GM12878 (cell line): ENCODE data around the gene MROH2A. TPM values are rescaled to one million over a fixed set of nuclear protein-coding genes. Genes with fewer than 3 reads are reported as not detected.

Source experiments
- ATAC-seq: fragments of 200-7000 bp; cut with Tn5 transposase; 3 replicates; pipeline ENCODE4 v1.9.1; 2020; ENCODE audit warnings: mild to moderate bottlenecking, moderate library complexity
- BruUV-seq: library from RNA; stranded (reverse); fragments of 400-500 nt; replicated peaks from 2 replicates; lab custom pipeline; 2021; lab: Mats Ljungman, UMichigan
- CTCF ChIA-PET: fragments of 300-600 bp; sonication (Branson Sonifier 250); formaldehyde crosslinking; extraction: SDS; loops from one replicate; lab custom pipeline; 2021; ENCODE audit warnings: inconsistent platforms; lab: Yijun Ruan, JAX
- POLR2A ChIA-PET: fragments of 350-600 bp; formaldehyde crosslinking; extraction: SDS; loops from one replicate; lab custom pipeline; 2021; ENCODE audit warnings: inconsistent platforms; lab: Charles Lee
- RAD21 ChIA-PET: fragments of 300-600 bp; sonication (Branson Sonifier 250); formaldehyde crosslinking; loops from one replicate; lab custom pipeline; 2023; ENCODE audit warnings: antibody characterized with exemption; ENCODE audit not compliant: unreplicated experiment; lab: Charles Lee
- SMC1A ChIA-PET: fragments of 300-600 bp; sonication (Branson Sonifier 250); formaldehyde crosslinking; loops from one replicate; lab custom pipeline; 2023; ENCODE audit not compliant: unreplicated experiment, uncharacterized antibody; lab: Charles Lee
- DNase-seq: peaks from one replicate; pipeline ENCODE4 v3.0.0-alpha.2; 2011; ENCODE audit warnings: low read depth, low spot score
- FAIRE-seq: peaks from 3 replicates; lab custom pipeline; 2011; peaks lifted over from hg19 to GRCh38; lab: Jason Lieb, UNC
- H2AFZ ChIP-seq: 2 replicates; pipeline ENCODE4 v1.6.0; 2011; ENCODE audit warnings: low read depth, low read length, control low read depth; ENCODE audit not compliant: control insufficient read depth
- H3K27ac ChIP-seq: 2 replicates; pipeline ENCODE4 v1.5.1; 2011; ENCODE audit warnings: control low read depth; ENCODE audit not compliant: control insufficient read depth, insufficient read depth
- H3K27me3 ChIP-seq, 2 experiments: replicated peaks in 1 of 2; 2 replicates each; pipeline versions ENCODE4 v1.6.0 to v1.6.1; 2011; ENCODE audit warnings: low read length in 1 of 2; ENCODE audit not compliant: control insufficient read depth in 2 of 2, insufficient read depth in 2 of 2
- H3K36me3 ChIP-seq, 2 experiments: 2 replicates each; pipeline ENCODE4 v1.5.1; 2011; ENCODE audit warnings: low read length in 1 of 2; ENCODE audit not compliant: control insufficient read depth in 2 of 2, insufficient read depth in 2 of 2
- H3K4me1 ChIP-seq: 2 replicates; pipeline ENCODE4 v1.6.1; 2011; ENCODE audit warnings: mild to moderate bottlenecking, low read length, moderate library complexity, mixed read lengths; ENCODE audit not compliant: control insufficient read depth, insufficient read depth
- H3K4me2 ChIP-seq: 2 replicates; pipeline ENCODE4 v1.6.0; 2011; ENCODE audit warnings: control low read depth; ENCODE audit not compliant: control insufficient read depth, insufficient read depth
- H3K4me3 ChIP-seq: fragments of 200-600 bp; sonication (generic); 2 replicates; pipeline ENCODE4 v1.5.1; 2016
- H3K79me2 ChIP-seq: 2 replicates; pipeline ENCODE4 v1.6.0; 2011; ENCODE audit warnings: low read length; ENCODE audit not compliant: control insufficient read depth, insufficient read depth
- H3K9ac ChIP-seq: 2 replicates; pipeline ENCODE4 v1.8.0; 2011; ENCODE audit warnings: low read length, control low read depth, mixed read lengths; ENCODE audit not compliant: control insufficient read depth, insufficient read depth
- H3K9me3 ChIP-seq: replicated peaks from 3 replicates; pipeline ENCODE4 v1.5.1; 2011; ENCODE audit warnings: mild to moderate bottlenecking, low read length; ENCODE audit not compliant: control insufficient read depth, insufficient read depth
- H4K20me1 ChIP-seq: 2 replicates; pipeline ENCODE4 v1.6.0; 2011; ENCODE audit not compliant: control insufficient read depth, insufficient read depth
- CHD4 ChIP-seq: fragments of 200-600 bp; sonication (generic); IDR thresholded peaks from 2 replicates; pipeline ENCODE4 v1.6.1; 2016; ENCODE audit warnings: mild to moderate bottlenecking
- CTCF ChIP-seq, 3 experiments: IDR thresholded peaks in 2 of 3; conservative IDR thresholded peaks in 1 of 3; 2 replicates each; pipeline ENCODE4 v1.5.1; 2011; ENCODE audit warnings: low read depth in 3 of 3, low read length in 3 of 3, mild to moderate bottlenecking in 3 of 3, control low read depth in 2 of 3, moderate library complexity in 2 of 3, inconsistent platforms in 1 of 3, mixed read lengths in 1 of 3; ENCODE audit not compliant: control insufficient read depth in 2 of 3, insufficient read depth in 1 of 3; ENCODE audit errors: extremely low read depth in 1 of 3
- MTA3 ChIP-seq: IDR thresholded peaks from 2 replicates; pipeline ENCODE4 v1.6.1; 2012; ENCODE audit warnings: low read length, inconsistent platforms, borderline replicate concordance
- RAD21 ChIP-seq: IDR thresholded peaks from 2 replicates; pipeline ENCODE4 v1.6.1; 2011; ENCODE audit warnings: mild to moderate bottlenecking, low read depth, low read length, moderate library complexity; ENCODE audit not compliant: insufficient read depth
- WGBS: methylation state at CpG from one replicate; pipeline ENCODE4 v1.1.6; 2016; ENCODE audit warnings: low lambda C conversion rate; ENCODE audit not compliant: insufficient replicate concordance, insufficient coverage; ENCODE audit errors: missing lambda C conversion rate; 5-methylcytosine and 5-hydroxymethylcytosine counted together
- in situ Hi-C: fragments of 300-500 bp; cut with MboI; formaldehyde crosslinking; loops from 9 replicates; pipeline ENCODE4 v1.14.3; 2018; ENCODE audit warnings: mixed read lengths
- intact Hi-C: fragments of 100-400 bp; cut with micrococcal nuclease; formaldehyde crosslinking; loops from one replicate; pipeline ENCODE4 v1.14.2; 2022; ENCODE audit not compliant: unreplicated experiment
- polyA plus RNA-seq, 11 experiments: library from polyadenylated mRNA; depleted of rRNA in 4 of 11; unstranded in 6 of 11; stranded (reverse) in 5 of 11; fragments of >200 nt; fragmentation: Nextera tagmentation in 4 of 11; fragmentation: Illumina TruSeq in 1 of 11; extraction: Ambion mirVana in 4 of 11; extraction: Trizol in 1 of 11; gene quantifications; 1 replicate in 1 of 11; 2 replicates in 10 of 11; pipeline versions ENCODE4 v1.2.1 to v1.2.3, GENCODE V29; 2011 to 2016; ENCODE audit warnings: inconsistent platforms in 2 of 11, missing spikeins in 2 of 11, low read depth in 1 of 11
- total RNA-seq, 4 experiments: library from RNA; depleted of rRNA in 3 of 4; stranded (reverse); fragments of >200 nt in 3 of 4; fragmentation: Illumina TruSeq in 1 of 4; extraction: Trizol in 1 of 4; gene quantifications; 2 replicates each; pipeline versions ENCODE4 v1.2.1 to v1.2.3, GENCODE V29; 2013 to 2021
- TF ChIP-seq, protein P1 (sequence below): fragments of 450-650 bp; IDR thresholded peaks from 2 replicates; pipeline ENCODE4 v1.6.1; 2016; ENCODE audit warnings: mild to moderate bottlenecking

MROH2A gene
- total and polyA plus RNA-seq, 10 of the 15 experiments (the other 5 are each of a cell fraction or from before 2014, with no cell fraction given) = not detected

- TF ChIP-seq, protein P1, sequence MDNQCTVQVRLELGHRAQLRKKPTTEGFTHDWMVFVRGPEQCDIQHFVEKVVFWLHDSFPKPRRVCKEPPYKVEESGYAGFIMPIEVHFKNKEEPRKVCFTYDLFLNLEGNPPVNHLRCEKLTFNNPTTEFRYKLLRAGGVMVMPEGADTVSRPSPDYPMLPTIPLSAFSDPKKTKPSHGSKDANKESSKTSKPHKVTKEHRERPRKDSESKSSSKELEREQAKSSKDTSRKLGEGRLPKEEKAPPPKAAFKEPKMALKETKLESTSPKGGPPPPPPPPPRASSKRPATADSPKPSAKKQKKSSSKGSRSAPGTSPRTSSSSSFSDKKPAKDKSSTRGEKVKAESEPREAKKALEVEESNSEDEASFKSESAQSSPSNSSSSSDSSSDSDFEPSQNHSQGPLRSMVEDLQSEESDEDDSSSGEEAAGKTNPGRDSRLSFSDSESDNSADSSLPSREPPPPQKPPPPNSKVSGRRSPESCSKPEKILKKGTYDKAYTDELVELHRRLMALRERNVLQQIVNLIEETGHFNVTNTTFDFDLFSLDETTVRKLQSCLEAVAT = no peak
- no peak for TF ChIP-seq MTA3
- TF ChIP-seq, all 136 proteins: peak for 0
Observed at GRCh38 chr2:233832414-233832813, 54.3 kb downstream of the MROH2A start (continued).

DNA sequence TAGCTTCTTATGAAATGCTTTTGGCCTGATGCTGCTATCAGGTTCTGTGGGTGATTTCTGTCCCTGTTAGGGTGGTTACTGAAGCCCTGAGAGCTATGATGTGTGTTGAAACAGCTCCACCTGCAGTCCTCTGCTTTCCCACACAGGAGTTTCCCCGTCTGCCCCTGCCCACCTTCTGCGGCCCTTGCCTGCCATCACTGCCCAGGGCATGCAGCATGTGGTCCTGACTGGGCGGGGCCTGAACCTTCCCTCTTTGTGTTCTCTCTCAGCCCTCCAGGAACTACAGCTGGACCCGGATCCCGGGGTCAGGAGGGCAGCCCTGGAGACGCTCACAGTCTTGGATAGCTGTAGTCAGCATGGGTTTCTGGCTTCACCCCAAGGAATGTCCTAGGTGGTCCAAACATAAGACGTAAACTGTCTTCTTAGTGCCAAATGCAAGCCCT is 54.8 kb downstream of the MROH2A start:
- no peak for FAIRE-seq
- no peak for DNase-seq

More for the DNA sequence above, 54.8 kb downstream of the MROH2A start:
- Histone ChIP-seq H3K9ac (no peak overlapping the region), H3K36me3 (peaks cover 17 to 26% of the 10 kb centered on the region in 2 experiments), H3K9me3 (no peaks in the 10 kb centered on the region), H3K79me2 (peaks cover 6% of the 10 kb centered on the region), H3K27ac (no peak overlapping the region), H3K4me1 (no peaks in the 10 kb centered on the region), H2AFZ (no peak overlapping the region), H3K27me3 (no peaks in the 10 kb centered on the region), H4K20me1 (no peaks in the 10 kb centered on the region), H3K4me2 (no peak overlapping the region), H3K4me3 (no peak overlapping the region)
- ChIA-PET POLR2A (no interaction called here), RAD21 (no interaction called here), CTCF (interaction anchor here (1.0 to 1.5 kb wide), 2 partner anchors 25 to 389 kb away, joined by 3 to 4 read pairs; no protein-coding TSS in a partner anchor), SMC1A (no interaction called here)
- 55% methylated on average over 7 of the region's 7 CpGs for WGBS
- intact Hi-C loops (no loop called here), in situ Hi-C loops (no loop called here)
- no TSS peak for BruUV-seq
- TF ChIP-seq CHD4 (no peak), RAD21 (peak; percentile 19; the same call in 1 of the 2 replicates), CTCF (IDR thresholded peaks at IDR 0.05 in 2 of 3, conservative IDR thresholded peaks at IDR 0.05 in 1 of 3; ENCODE audit: control insufficient read depth in 2 of 3, extremely low read depth in 1 of 3, insufficient read depth in 1 of 3, low read depth in 3 of 3, low read length in 3 of 3) (peak; percentile 4 to 20 (median 18); a peak in 3 of 6 replicates)
- peak; percentile 62 for ATAC-seq
